Measurements from ENCODE around the gene PPA2.
"Not testable (repeated sequence)": the region's sequence is repeated elsewhere in the genome, so short reads cannot be mapped to it uniquely, and the experiment has no call there.

The PPA2 gene

GRCh38 chr4:105473324-105474098 lies at the start of gene PPA2:
Gene PPA2, minus strand, starts transcription at chr4:105474062. Its CDS starts 12 bp downstream, at chr4:105474050.
- peak; percentile 93 for DNase-seq (ENCODE audit: low spot score)

GRCh38 chr4:105520819-105521790 lies 47.2 kb upstream of the PPA2 start:
- DNase-seq (ENCODE audit: low spot score), result peak; percentile 61

GRCh38 chr4:105510245-105510644 lies 36.4 kb upstream of the PPA2 start:
- no peak for DNase-seq (ENCODE audit: low spot score)

GRCh38 chr4:105509714-105510113 lies 35.9 kb upstream of the PPA2 start:
- DNase-seq (ENCODE audit: low spot score), result no peak

- DNase-seq (ENCODE audit: low spot score), result no peak
Measured at GRCh38 chr4:105509291-105509690, 35.4 kb upstream of the PPA2 start.

- DNase-seq (ENCODE audit: low spot score), result no peak
Measured at GRCh38 chr4:105504744-105505143, 30.9 kb upstream of the PPA2 start.

- no peak for DNase-seq (ENCODE audit: low spot score)
Measured at GRCh38 chr4:105503484-105503883, 29.6 kb upstream of the PPA2 start.

- peak; percentile 12 for DNase-seq (ENCODE audit: low spot score)
Measured at GRCh38 chr4:105496899-105497298, 23.0 kb upstream of the PPA2 start.

- DNase-seq (ENCODE audit: low spot score), result no peak
Measured at GRCh38 chr4:105495667-105496066, 21.8 kb upstream of the PPA2 start.

- DNase-seq (ENCODE audit: low spot score), result no peak
Measured at GRCh38 chr4:105490523-105490922, 16.7 kb upstream of the PPA2 start.

GRCh38 chr4:105483840-105484239 lies 10.0 kb upstream of the PPA2 start:
- DNase-seq (ENCODE audit: low spot score), result peak; percentile 23

GRCh38 chr4:105474099-105474518 lies 247 bp upstream of the PPA2 start:
- DNase-seq (ENCODE audit: low spot score), result peak; percentile 90

GRCh38 chr4:105472871-105473323 lies 965 bp downstream of the PPA2 start:
- DNase-seq (ENCODE audit: low spot score), result no peak

GRCh38 chr4:105471566-105472176 lies 2.2 kb downstream of the PPA2 start:
- peak; percentile 76 for DNase-seq (ENCODE audit: low spot score)

- no peak for DNase-seq (ENCODE audit: low spot score)
Measured at GRCh38 chr4:105470766-105471165, 3.1 kb downstream of the PPA2 start.

- no peak for DNase-seq (ENCODE audit: low spot score)
Measured at GRCh38 chr4:105469736-105470135, 4.1 kb downstream of the PPA2 start.

GRCh38 chr4:105466580-105466979 lies 7.3 kb downstream of the PPA2 start:
- DNase-seq (ENCODE audit: low spot score), result no peak

- DNase-seq (ENCODE audit: low spot score), result not testable (repeated sequence)
Measured at GRCh38 chr4:105464563-105464962, 9.3 kb downstream of the PPA2 start.

GRCh38 chr4:105462576-105462975 lies 11.3 kb downstream of the PPA2 start:
- DNase-seq (ENCODE audit: low spot score), result no peak

GRCh38 chr4:105461621-105462382 lies 12.1 kb downstream of the PPA2 start:
- DNase-seq (ENCODE audit: low spot score), result no peak

- no peak for DNase-seq (ENCODE audit: low spot score)
Measured at GRCh38 chr4:105461221-105461620, 12.6 kb downstream of the PPA2 start.

GRCh38 chr4:105460306-105460705 lies 13.6 kb downstream of the PPA2 start:
- DNase-seq (ENCODE audit: low spot score), result no peak

Data from RKO (cell line).